ENCODE data around the gene UBAP2.

The UBAP2 gene

DNA sequence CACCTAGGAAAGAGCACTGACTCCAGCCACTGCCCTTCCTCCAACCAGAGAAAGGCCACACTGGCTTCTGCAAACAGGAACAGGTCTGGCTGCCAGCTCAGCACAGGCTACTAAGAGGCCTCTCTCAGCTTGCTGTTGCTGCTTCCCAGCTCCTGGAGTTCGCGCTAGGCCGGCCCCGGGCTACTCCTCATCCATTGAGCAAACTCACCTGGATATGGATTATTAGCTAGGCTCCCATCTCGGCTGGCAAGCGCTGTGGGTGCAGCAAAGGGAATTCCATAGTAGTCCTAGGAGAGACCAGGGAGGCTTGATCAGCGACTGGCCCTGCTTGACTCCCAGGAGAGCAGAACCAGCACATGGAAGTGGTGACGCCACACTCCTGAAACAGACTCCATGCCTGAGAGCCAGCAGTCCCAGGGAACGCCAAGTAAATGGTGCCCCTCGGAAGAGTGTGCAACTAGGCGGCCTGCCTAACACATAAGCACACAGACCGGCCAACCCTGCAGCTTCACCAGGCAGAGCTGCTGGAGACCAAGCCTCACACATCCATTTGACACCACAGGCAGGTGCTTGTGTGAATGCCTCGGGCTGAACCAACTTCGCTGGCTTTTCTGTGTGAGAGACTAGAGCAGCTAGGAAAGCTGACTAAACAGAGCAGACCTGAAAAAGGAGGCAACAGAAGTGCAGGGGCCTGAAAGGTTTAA is 124.5 kb downstream of the UBAP2 start:
- Histone ChIP-seq H4K20me1 (ENCODE audit: insufficient read depth, low read length) (no peaks in the 10 kb centered on the region), H3K9me3 (ENCODE audit: low read length) (no peaks in the 10 kb centered on the region), H3K4me2 (ENCODE audit: low read length) (no peak overlapping the region), H3F3A (ENCODE audit: insufficient read depth, low read length) (no peaks in the 10 kb centered on the region; the same call in 1 of the 2 replicates), H3K79me2 (ENCODE audit: insufficient read depth, low read length) (no peaks in the 10 kb centered on the region), H3K36me3 (ENCODE audit: insufficient read depth, low read length) (peaks cover 99% of the 10 kb centered on the region), H3K27me3 (ENCODE audit: insufficient read depth, low read length) (no peaks in the 10 kb centered on the region), H3K9me2 (ENCODE audit: low read depth, low read length) (no peaks in the 10 kb centered on the region), H3K4me3 (ENCODE audit: low read depth, low read length, poor library complexity, severe bottlenecking) (no peak overlapping the region), H3K4me1 (ENCODE audit: insufficient read depth, low read length, severe bottlenecking) (no peaks in the 10 kb centered on the region), H2AFZ (ENCODE audit: low read length) (no peak overlapping the region), H3K27ac (ENCODE audit: low read depth, low read length, poor library complexity, severe bottlenecking) (peak overlapping the region; percentile 27), H3K9ac (ENCODE audit: low read length) (no peak overlapping the region)
- TF ChIP-seq, protein P1, sequence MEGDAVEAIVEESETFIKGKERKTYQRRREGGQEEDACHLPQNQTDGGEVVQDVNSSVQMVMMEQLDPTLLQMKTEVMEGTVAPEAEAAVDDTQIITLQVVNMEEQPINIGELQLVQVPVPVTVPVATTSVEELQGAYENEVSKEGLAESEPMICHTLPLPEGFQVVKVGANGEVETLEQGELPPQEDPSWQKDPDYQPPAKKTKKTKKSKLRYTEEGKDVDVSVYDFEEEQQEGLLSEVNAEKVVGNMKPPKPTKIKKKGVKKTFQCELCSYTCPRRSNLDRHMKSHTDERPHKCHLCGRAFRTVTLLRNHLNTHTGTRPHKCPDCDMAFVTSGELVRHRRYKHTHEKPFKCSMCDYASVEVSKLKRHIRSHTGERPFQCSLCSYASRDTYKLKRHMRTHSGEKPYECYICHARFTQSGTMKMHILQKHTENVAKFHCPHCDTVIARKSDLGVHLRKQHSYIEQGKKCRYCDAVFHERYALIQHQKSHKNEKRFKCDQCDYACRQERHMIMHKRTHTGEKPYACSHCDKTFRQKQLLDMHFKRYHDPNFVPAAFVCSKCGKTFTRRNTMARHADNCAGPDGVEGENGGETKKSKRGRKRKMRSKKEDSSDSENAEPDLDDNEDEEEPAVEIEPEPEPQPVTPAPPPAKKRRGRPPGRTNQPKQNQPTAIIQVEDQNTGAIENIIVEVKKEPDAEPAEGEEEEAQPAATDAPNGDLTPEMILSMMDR (IDR thresholded peaks at IDR 0.05; ENCODE audit: low read length), result no peak
- TF ChIP-seq EZH2 (IDR thresholded peaks at IDR 0.05; ENCODE audit: borderline replicate concordance, low read length), result no peak

DNA sequence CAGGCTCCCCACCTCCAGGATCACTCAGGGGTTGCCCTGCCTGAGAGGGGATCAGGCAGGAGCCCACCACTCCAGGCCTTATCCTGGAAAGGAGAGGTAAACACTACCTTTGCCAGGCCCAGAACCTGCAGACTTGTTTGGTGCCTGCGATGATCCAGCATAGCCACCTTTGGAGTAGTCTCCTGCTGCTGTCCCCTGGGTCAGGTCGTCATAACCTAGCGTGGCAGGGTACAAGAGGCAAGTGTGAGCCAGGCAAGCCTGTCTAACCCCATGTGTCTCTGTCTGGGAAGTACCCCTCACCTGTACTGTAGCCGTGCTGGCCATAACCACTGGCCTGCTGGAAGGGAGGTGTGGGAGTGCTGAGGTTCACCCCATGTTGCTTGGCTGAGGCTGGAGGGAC is 125.6 kb downstream of the UBAP2 start:
- peaks cover 99% of the 10 kb centered on the region for H3K36me3 ChIP-seq (ENCODE audit: insufficient read depth, low read length)
- no peaks in the 10 kb centered on the region for H4K20me1 ChIP-seq (ENCODE audit: insufficient read depth, low read length)
- peaks cover 4% of the 10 kb centered on the region; the same call in 1 of the 2 replicates for H3F3A ChIP-seq (ENCODE audit: insufficient read depth, low read length)

DNA sequence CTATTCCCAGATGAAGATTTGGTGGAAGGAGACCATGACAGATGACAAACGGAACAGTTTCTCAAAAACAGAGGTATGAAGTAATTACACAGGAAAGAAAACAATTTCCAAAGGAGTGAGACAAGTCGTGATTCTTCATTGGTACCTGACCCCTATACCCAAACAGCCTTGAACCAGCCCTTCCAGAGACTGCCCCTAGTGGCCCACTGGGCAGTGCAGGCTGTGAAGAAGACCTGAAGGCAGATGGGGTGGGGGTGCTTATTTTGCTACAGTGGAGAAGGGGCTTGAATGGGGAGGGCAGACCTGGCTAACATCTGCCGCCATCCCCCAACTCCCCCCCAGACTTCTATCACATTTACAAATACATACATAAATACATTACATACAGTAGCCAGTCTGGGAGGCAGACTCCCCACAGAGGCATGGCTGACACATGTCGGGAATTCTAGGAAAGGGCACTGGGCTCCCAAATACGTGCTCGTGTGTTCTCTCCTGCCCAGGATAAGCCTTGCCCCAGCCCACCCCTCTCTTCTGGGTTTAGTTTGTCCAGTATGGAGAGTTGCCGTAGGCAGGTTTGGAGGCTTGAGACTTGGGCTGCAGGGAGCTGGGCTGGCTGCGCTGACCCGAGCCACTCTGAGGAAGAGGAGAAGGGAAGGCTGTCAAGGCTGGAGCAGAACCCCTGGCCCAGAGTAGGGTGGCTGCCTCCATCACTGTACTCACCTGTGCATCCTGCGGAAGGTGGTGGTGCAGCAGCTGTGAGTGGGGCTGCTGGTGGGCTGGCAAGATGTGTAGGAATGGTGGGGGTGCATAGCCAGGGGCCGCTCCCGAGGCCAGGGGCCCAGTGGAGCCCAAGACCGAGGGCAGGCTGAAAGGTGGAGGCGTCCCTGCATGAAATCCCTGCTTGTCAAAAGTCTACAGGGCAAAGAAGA is 126.5 kb downstream of the UBAP2 start:
- Histone ChIP-seq H3K27ac (ENCODE audit: low read depth, low read length, poor library complexity, severe bottlenecking) (no peak overlapping the region), H3K4me1 (ENCODE audit: insufficient read depth, low read length, severe bottlenecking) (no peaks in the 10 kb centered on the region), H4K20me1 (ENCODE audit: insufficient read depth, low read length) (no peaks in the 10 kb centered on the region), H3K79me2 (ENCODE audit: insufficient read depth, low read length) (no peaks in the 10 kb centered on the region), H3K9me2 (ENCODE audit: low read depth, low read length) (no peaks in the 10 kb centered on the region), H3K36me3 (ENCODE audit: insufficient read depth, low read length) (peaks cover 99% of the 10 kb centered on the region), H3K27me3 (ENCODE audit: insufficient read depth, low read length) (no peaks in the 10 kb centered on the region), H3F3A (ENCODE audit: insufficient read depth, low read length) (peaks cover 4% of the 10 kb centered on the region; the same call in 1 of the 2 replicates), H3K4me2 (ENCODE audit: low read length) (no peak overlapping the region), H2AFZ (ENCODE audit: low read length) (no peak overlapping the region), H3K9me3 (ENCODE audit: low read length) (no peaks in the 10 kb centered on the region), H3K4me3 (ENCODE audit: low read depth, low read length, poor library complexity, severe bottlenecking) (no peak overlapping the region), H3K9ac (ENCODE audit: low read length) (no peak overlapping the region)
- no peak for TF ChIP-seq EZH2 (IDR thresholded peaks at IDR 0.05; ENCODE audit: borderline replicate concordance, low read length)
- TF ChIP-seq, protein P1 (IDR thresholded peaks at IDR 0.05; ENCODE audit: low read length), result peak; percentile 82

More for the DNA sequence above, 125.6 kb downstream of the UBAP2 start:
- H2AFZ ChIP-seq (ENCODE audit: low read length), result no peak overlapping the region
- no peak overlapping the region for H3K27ac ChIP-seq (ENCODE audit: low read depth, low read length, poor library complexity, severe bottlenecking)
- TF ChIP-seq, protein P1 (IDR thresholded peaks at IDR 0.05; ENCODE audit: low read length), result no peak
- TF ChIP-seq EZH2 (IDR thresholded peaks at IDR 0.05; ENCODE audit: borderline replicate concordance, low read length), result no peak
- no peaks in the 10 kb centered on the region for H3K4me1 ChIP-seq (ENCODE audit: insufficient read depth, low read length, severe bottlenecking)
- H3K9me3 ChIP-seq (ENCODE audit: low read length), result no peaks in the 10 kb centered on the region
- no peaks in the 10 kb centered on the region for H3K9me2 ChIP-seq (ENCODE audit: low read depth, low read length)
- no peaks in the 10 kb centered on the region for H3K79me2 ChIP-seq (ENCODE audit: insufficient read depth, low read length)
- no peak overlapping the region for H3K4me2 ChIP-seq (ENCODE audit: low read length)
- no peak overlapping the region for H3K9ac ChIP-seq (ENCODE audit: low read length)
- no peaks in the 10 kb centered on the region for H3K27me3 ChIP-seq (ENCODE audit: insufficient read depth, low read length)
- no peak overlapping the region for H3K4me3 ChIP-seq (ENCODE audit: low read depth, low read length, poor library complexity, severe bottlenecking)

Measured in OCI-LY1 (cell line).